Muscle layer of colon (tissue), 2 donors: ENCODE results near the gene XIRP1.
"Not testable (repeated sequence)": the region's sequence is repeated elsewhere in the genome, so short reads cannot be mapped to it uniquely, and the experiment has no call there.

Experiments
- H3K27ac ChIP-seq: one replicate; pipeline ENCODE4 v1.7.0; 2013; ENCODE audit warnings: low read depth, mild to moderate bottlenecking, low read length, moderate library complexity
- H3K27me3 ChIP-seq, 2 donors: one replicate each; pipeline ENCODE4 v1.7.0; 2013; ENCODE audit warnings: low read length in 2 of 2, mild to moderate bottlenecking in 2 of 2; ENCODE audit not compliant: insufficient read depth in 2 of 2, control insufficient read depth in 1 of 2
- H3K36me3 ChIP-seq: one replicate; pipeline ENCODE4 v1.7.0; 2013; ENCODE audit warnings: mild to moderate bottlenecking, low read length; ENCODE audit not compliant: insufficient read depth
- H3K4me1 ChIP-seq: one replicate; pipeline ENCODE4 v1.7.0; 2013; ENCODE audit warnings: mild to moderate bottlenecking, low read length; ENCODE audit not compliant: insufficient read depth
- H3K4me3 ChIP-seq, 2 donors: one replicate each; pipeline ENCODE4 v1.7.0; 2013; ENCODE audit warnings: low read length in 2 of 2, low read depth in 1 of 2, mild to moderate bottlenecking in 1 of 2, moderate library complexity in 1 of 2
- H3K9ac ChIP-seq: one replicate; pipeline ENCODE4 v1.7.0; 2013; ENCODE audit warnings: low read length
- H3K9me3 ChIP-seq: one replicate; pipeline ENCODE4 v1.7.0; 2013; ENCODE audit warnings: mild to moderate bottlenecking, low read length
- donor health status: abdominal sarcoma.
- donor health status: Adenocarcinoma of cecum.

The XIRP1 gene

GRCh38 chr3:39171860-39172259 lies 20.5 kb downstream of the XIRP1 start:
- Histone ChIP-seq H3K4me1 (peaks cover under 1% of the 10 kb centered on the region), H3K27ac (no peak overlapping the region), H3K36me3 (no peaks in the 10 kb centered on the region), H3K4me3 (no peak overlapping the region), H3K27me3 (no peaks in the 10 kb centered on the region), H3K9me3 (no peaks in the 10 kb centered on the region), H3K9ac (no peak overlapping the region)

GRCh38 chr3:39170877-39171276 lies 21.5 kb downstream of the XIRP1 start:
- not testable (repeated sequence) for H3K4me1 ChIP-seq, H3K27ac ChIP-seq, H3K9ac ChIP-seq, H3K9me3 ChIP-seq, H3K27me3 ChIP-seq, H3K36me3 ChIP-seq, H3K4me3 ChIP-seq

GRCh38 chr3:39170461-39170860 lies 21.9 kb downstream of the XIRP1 start:
- H3K4me3 ChIP-seq = no peak overlapping the region
- H3K9me3 ChIP-seq = no peaks in the 10 kb centered on the region
- no peaks in the 10 kb centered on the region for H3K27me3 ChIP-seq
- H3K27ac ChIP-seq = no peak overlapping the region
- no peaks in the 10 kb centered on the region for H3K4me1 ChIP-seq
- no peak overlapping the region for H3K9ac ChIP-seq
- no peaks in the 10 kb centered on the region for H3K36me3 ChIP-seq

GRCh38 chr3:39169712-39170111 lies 22.7 kb downstream of the XIRP1 start:
- Histone ChIP-seq H3K4me1 (no peaks in the 10 kb centered on the region), H3K36me3 (no peaks in the 10 kb centered on the region), H3K9ac (no peak overlapping the region), H3K27me3 (no peaks in the 10 kb centered on the region), H3K27ac (no peak overlapping the region), H3K4me3 (no peak overlapping the region), H3K9me3 (no peaks in the 10 kb centered on the region)

GRCh38 chr3:39168156-39168780 lies 24.1 kb downstream of the XIRP1 start:
- Histone ChIP-seq H3K4me3 (no peak overlapping the region), H3K27ac (no peak overlapping the region), H3K9me3 (no peaks in the 10 kb centered on the region), H3K4me1 (no peaks in the 10 kb centered on the region), H3K27me3 (no peaks in the 10 kb centered on the region), H3K36me3 (no peaks in the 10 kb centered on the region), H3K9ac (no peak overlapping the region)

GRCh38 chr3:39166932-39167532 lies 25.4 kb downstream of the XIRP1 start:
- Histone ChIP-seq H3K9ac (no peak overlapping the region), H3K27ac (no peak overlapping the region), H3K4me1 (no peaks in the 10 kb centered on the region), H3K36me3 (no peaks in the 10 kb centered on the region), H3K9me3 (no peaks in the 10 kb centered on the region), H3K27me3 (no peaks in the 10 kb centered on the region), H3K4me3 (no peak overlapping the region)

GRCh38 chr3:39166134-39166710 lies 26.2 kb downstream of the XIRP1 start:
- no peak overlapping the region for H3K9ac ChIP-seq
- H3K4me1 ChIP-seq = no peaks in the 10 kb centered on the region
- no peak overlapping the region for H3K27ac ChIP-seq
- no peak overlapping the region for H3K4me3 ChIP-seq
- no peaks in the 10 kb centered on the region for H3K27me3 ChIP-seq
- no peaks in the 10 kb centered on the region for H3K36me3 ChIP-seq
- no peaks in the 10 kb centered on the region for H3K9me3 ChIP-seq

- no peaks in the 10 kb centered on the region for H3K9me3 ChIP-seq
- H3K36me3 ChIP-seq = no peaks in the 10 kb centered on the region
- no peaks in the 10 kb centered on the region for H3K4me1 ChIP-seq
- H3K27me3 ChIP-seq = no peaks in the 10 kb centered on the region
- H3K9ac ChIP-seq = no peak overlapping the region
- no peak overlapping the region for H3K27ac ChIP-seq
- no peak overlapping the region for H3K4me3 ChIP-seq
Observed at GRCh38 chr3:39165518-39165917, 26.9 kb downstream of the XIRP1 start.

- H3K27me3 ChIP-seq = no peaks in the 10 kb centered on the region
- no peaks in the 10 kb centered on the region for H3K9me3 ChIP-seq
- no peak overlapping the region for H3K27ac ChIP-seq
- H3K4me1 ChIP-seq = no peaks in the 10 kb centered on the region
- H3K9ac ChIP-seq = no peak overlapping the region
- H3K36me3 ChIP-seq = no peaks in the 10 kb centered on the region
- H3K4me3 ChIP-seq = no peak overlapping the region
Observed at GRCh38 chr3:39164414-39164813, 28.0 kb downstream of the XIRP1 start.

- H3K9me3 ChIP-seq = no peaks in the 10 kb centered on the region
- H3K27ac ChIP-seq = no peak overlapping the region
- no peaks in the 10 kb centered on the region for H3K27me3 ChIP-seq
- H3K36me3 ChIP-seq = no peaks in the 10 kb centered on the region
- no peak overlapping the region for H3K9ac ChIP-seq
- H3K4me3 ChIP-seq = no peak overlapping the region
- peaks cover 6% of the 10 kb centered on the region for H3K4me1 ChIP-seq
Observed at GRCh38 chr3:39158148-39158715, 34.2 kb downstream of the XIRP1 start.

- H3K4me1 ChIP-seq = peaks cover 6% of the 10 kb centered on the region
- no peaks in the 10 kb centered on the region for H3K36me3 ChIP-seq
- no peak overlapping the region for H3K4me3 ChIP-seq
- no peaks in the 10 kb centered on the region for H3K9me3 ChIP-seq
- H3K27ac ChIP-seq = no peak overlapping the region
- no peak overlapping the region for H3K9ac ChIP-seq
- no peaks in the 10 kb centered on the region for H3K27me3 ChIP-seq
Observed at GRCh38 chr3:39157359-39157758, 35.0 kb downstream of the XIRP1 start.
